ENCODE results near the gene RPS6KC1. TPM values are rescaled to one million over a fixed set of nuclear protein-coding genes. Genes with fewer than 3 reads are reported as not detected.

RPS6KC1 gene
- total RNA-seq, 4 donors from 2014 or later: 13.5 to 29.7 (median 22.2) TPM

DNA sequence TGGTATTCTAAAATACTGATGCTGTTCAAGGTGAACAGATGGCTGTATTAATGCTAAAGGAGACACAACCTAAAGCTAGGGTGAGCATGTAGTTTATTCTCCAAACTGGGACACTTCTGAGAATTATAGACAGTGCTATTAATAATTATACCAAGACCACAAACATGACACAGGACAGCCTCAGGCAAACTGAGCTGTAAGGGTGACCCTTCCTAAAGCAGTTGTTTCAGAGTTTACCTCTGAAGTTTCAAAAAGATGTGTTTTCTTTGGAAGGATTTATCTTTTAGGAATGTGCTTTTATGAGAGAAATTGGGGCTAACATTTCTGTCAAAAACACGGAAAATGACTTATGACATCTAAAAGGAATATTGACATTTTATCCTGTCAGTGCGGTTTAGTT, 68.8 kb downstream of the RPS6KC1 start:
- no peaks in the 10 kb centered on the region for H3K4me1 ChIP-seq
- DNase-seq: no peak
- H3K27ac ChIP-seq: no peak overlapping the region
- no peaks in the 10 kb centered on the region for H3K36me3 ChIP-seq
- H3K9me3 ChIP-seq: no peaks in the 10 kb centered on the region
- no peaks in the 10 kb centered on the region for H3K27me3 ChIP-seq
- no peak overlapping the region for H3K4me3 ChIP-seq
- TF ChIP-seq, protein P1, sequence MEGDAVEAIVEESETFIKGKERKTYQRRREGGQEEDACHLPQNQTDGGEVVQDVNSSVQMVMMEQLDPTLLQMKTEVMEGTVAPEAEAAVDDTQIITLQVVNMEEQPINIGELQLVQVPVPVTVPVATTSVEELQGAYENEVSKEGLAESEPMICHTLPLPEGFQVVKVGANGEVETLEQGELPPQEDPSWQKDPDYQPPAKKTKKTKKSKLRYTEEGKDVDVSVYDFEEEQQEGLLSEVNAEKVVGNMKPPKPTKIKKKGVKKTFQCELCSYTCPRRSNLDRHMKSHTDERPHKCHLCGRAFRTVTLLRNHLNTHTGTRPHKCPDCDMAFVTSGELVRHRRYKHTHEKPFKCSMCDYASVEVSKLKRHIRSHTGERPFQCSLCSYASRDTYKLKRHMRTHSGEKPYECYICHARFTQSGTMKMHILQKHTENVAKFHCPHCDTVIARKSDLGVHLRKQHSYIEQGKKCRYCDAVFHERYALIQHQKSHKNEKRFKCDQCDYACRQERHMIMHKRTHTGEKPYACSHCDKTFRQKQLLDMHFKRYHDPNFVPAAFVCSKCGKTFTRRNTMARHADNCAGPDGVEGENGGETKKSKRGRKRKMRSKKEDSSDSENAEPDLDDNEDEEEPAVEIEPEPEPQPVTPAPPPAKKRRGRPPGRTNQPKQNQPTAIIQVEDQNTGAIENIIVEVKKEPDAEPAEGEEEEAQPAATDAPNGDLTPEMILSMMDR (IDR thresholded peaks at IDR 0.05): no peak
- TF ChIP-seq POLR2A (IDR thresholded peaks at IDR 0.05): no peak

DNA sequence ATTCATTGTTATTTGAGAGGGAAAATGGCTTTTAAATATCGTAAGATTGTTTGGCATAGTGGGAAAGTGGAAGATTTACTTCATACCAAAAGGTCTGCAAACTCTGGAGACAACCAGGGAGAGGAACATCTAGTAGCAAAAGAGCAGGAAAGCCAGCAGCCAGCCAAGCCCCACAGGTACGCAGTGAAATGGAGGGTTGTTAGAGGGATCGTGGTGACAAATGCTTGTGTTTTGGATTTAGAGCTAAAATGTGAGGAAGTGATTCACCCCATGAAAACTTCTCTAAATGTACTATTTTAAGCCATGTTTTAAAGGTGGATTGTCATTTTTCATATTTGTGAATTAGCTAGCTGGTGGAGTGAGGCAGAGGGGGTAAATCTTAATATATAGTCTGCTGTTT, 69.3 kb downstream of the RPS6KC1 start:
- Histone ChIP-seq H3K4me1 (no peaks in the 10 kb centered on the region), H3K27me3 (no peaks in the 10 kb centered on the region), H3K9me3 (no peaks in the 10 kb centered on the region), H3K36me3 (no peaks in the 10 kb centered on the region), H3K27ac (no peak overlapping the region), H3K4me3 (no peak overlapping the region)
- no peak for DNase-seq
- TF ChIP-seq, protein P1 (IDR thresholded peaks at IDR 0.05): no peak
- no peak for TF ChIP-seq POLR2A (IDR thresholded peaks at IDR 0.05)

DNA sequence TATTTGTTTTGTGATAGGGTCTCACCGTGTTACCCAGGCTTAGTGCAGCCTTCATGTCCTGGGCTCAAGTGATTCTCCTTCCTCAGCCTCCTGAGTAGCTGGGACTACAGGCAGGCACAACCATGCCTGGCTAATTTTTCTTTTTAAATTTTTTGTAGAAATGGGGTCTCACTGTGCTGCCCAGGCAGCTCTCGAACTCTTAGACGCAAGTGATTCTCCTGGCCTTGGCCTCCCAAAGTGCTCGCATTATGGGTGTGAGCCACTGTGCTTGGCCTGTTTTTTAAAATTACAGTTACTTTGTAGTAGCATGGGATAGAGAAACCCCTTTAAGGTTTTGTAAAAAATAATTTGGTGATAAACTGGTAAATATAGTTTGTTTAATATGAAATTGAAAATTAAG, 69.9 kb downstream of the RPS6KC1 start:
- Histone ChIP-seq H3K4me1 (no peaks in the 10 kb centered on the region), H3K36me3 (no peaks in the 10 kb centered on the region), H3K27ac (no peak overlapping the region), H3K4me3 (no peak overlapping the region), H3K9me3 (no peaks in the 10 kb centered on the region), H3K27me3 (no peaks in the 10 kb centered on the region)
- DNase-seq: no peak
- TF ChIP-seq, protein P1 (IDR thresholded peaks at IDR 0.05): no peak
- no peak for TF ChIP-seq POLR2A (IDR thresholded peaks at IDR 0.05)

DNA sequence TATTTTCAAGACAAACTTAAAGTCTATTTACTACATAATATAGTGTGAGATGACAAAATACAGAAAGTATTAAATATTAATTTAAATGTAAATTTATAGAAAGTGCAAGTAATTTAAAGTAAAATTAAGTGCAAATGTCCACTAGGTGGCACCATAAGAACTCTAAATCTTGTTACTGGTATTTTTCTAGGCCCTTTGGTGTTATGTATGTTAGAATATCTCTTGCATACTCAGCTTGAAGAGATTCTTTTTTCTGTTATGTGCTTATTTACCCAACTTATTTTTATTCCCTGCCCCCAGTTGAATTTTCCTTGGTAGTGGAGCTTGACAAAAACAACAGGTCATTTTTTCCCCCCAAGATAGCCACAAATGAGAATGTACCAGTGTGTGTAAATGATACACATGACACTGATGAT, 71.5 kb downstream of the RPS6KC1 start:
- no peak overlapping the region for H3K4me3 ChIP-seq
- no peaks in the 10 kb centered on the region for H3K27me3 ChIP-seq
- no peaks in the 10 kb centered on the region for H3K4me1 ChIP-seq
- H3K36me3 ChIP-seq: no peaks in the 10 kb centered on the region
- no peak for TF ChIP-seq POLR2A (IDR thresholded peaks at IDR 0.05)
- TF ChIP-seq, protein P1 (IDR thresholded peaks at IDR 0.05): peak in 5 of 6 experiments; percentile 33 to 70 (median 49)
- H3K9me3 ChIP-seq: no peaks in the 10 kb centered on the region
- DNase-seq: no peak
- no peak overlapping the region for H3K27ac ChIP-seq

DNA sequence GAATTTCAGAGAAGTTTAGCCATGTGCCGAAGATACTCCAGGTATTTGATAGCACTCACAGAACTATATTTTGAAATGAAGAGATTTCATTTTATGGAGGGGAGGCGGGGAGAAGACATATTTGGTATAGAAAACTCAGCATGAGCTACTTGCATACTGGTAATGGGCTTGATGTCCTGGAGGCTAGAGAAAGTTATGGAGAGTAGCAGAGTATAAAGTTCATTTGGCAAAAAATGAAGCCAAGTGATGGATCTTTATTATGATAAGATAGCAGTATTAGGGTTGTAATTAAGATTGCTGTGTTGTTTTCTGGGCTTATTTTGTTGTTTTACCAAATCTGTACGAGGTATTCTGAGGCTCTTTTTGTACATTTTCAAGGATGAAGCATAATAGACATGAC, 72.0 kb downstream of the RPS6KC1 start:
- TF ChIP-seq POLR2A (IDR thresholded peaks at IDR 0.05): no peak
- TF ChIP-seq, protein P1 (IDR thresholded peaks at IDR 0.05): no peak
- H3K9me3 ChIP-seq: no peaks in the 10 kb centered on the region
- H3K27ac ChIP-seq: no peak overlapping the region
- no peaks in the 10 kb centered on the region for H3K36me3 ChIP-seq
- no peak for DNase-seq
- no peaks in the 10 kb centered on the region for H3K4me1 ChIP-seq
- no peaks in the 10 kb centered on the region for H3K27me3 ChIP-seq
- no peak overlapping the region for H3K4me3 ChIP-seq

DNA sequence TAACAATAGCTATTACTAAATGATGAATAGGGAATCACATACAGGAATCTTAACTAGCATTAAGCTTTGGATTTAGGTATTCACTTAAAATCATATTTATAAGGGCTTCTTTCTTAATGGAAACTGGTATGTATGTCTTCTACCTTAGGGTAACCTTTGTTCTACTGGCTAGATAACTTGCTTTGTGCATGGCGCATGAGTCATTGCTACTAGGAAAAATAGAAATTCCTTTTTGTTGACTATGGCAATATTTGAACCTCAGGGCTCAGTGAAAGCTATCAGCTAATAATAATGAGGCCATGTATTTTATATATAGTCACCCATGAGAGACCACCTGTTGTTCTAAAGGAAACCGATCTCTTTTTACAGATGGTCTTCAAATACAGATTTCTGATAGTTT, 72.5 kb downstream of the RPS6KC1 start:
- Histone ChIP-seq H3K4me1 (no peaks in the 10 kb centered on the region), H3K36me3 (no peaks in the 10 kb centered on the region), H3K27me3 (no peaks in the 10 kb centered on the region), H3K4me3 (no peak overlapping the region), H3K9me3 (no peaks in the 10 kb centered on the region), H3K27ac (no peak overlapping the region)
- TF ChIP-seq, protein P1 (IDR thresholded peaks at IDR 0.05): no peak
- TF ChIP-seq POLR2A (IDR thresholded peaks at IDR 0.05): no peak
- peak in 1 of 3 donors; percentile 47 for DNase-seq

Measured in Peyer's patch (tissue), 4 donors.